HG03565 (cell line): ENCODE data around the gene FOS.
"Not testable (repeated sequence)": the region's sequence is repeated elsewhere in the genome, so short reads cannot be mapped to it uniquely, and the experiment has no call there.

Experiments used
- ATAC-seq: cut with Tn5 transposase; IDR thresholded peaks from one replicate; pipeline ENCODE4 v1.9.1; 2021; ENCODE audit warnings: mild to moderate bottlenecking, moderate library complexity; ENCODE audit not compliant: unreplicated experiment

FOS gene

DNA sequence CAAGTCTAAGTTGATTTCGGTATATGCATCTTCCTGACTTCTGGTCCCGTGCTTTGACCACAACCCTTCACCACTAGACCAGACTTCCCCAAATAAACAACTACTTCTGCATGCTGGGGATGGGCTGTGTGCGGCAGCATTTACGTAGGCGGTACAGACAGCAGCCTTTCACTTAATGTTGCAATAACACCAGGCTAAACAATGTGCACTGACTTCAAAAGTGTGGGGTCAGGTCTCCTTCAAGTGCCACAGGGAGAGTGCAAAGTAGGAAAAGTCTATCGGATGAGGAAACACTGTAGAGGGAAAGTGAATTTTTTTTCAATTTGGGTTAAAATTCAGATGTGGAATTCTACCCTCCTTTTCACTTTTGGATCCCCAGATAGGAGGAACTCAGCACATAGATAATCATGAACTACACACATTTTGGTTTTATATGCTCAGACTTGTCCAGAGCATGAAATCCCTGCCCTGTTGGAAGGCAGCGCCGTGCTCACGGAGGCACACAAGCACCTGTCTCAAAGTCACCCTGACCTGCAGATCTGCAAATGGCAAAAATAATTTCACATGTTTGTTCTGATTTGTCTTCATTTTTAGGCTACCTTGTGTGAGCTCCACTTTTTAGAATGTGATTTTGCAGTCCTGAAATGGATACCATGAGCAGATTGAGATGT lies 3.6 kb upstream of the FOS start:
- ATAC-seq: no peak

DNA sequence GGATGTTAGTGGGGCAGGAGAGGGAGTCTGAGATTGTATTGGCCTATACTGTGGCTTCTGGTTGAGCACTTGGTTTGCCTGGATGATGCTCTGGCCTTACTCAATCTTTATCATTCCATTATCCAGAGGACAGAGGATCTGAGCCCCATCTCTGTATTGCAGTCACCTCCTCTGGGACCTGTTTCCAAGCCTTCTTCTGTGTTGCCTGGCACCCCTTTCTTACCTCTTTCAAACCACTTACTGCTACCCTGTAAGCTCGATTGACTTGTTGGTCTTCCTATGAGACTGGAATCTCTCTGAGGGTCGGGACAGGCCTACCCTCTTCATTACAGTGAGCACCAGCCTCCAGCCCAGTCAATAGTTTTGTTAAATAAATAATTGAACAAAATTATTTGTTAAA lies 3.0 kb upstream of the FOS start:
- ATAC-seq: no peak

DNA sequence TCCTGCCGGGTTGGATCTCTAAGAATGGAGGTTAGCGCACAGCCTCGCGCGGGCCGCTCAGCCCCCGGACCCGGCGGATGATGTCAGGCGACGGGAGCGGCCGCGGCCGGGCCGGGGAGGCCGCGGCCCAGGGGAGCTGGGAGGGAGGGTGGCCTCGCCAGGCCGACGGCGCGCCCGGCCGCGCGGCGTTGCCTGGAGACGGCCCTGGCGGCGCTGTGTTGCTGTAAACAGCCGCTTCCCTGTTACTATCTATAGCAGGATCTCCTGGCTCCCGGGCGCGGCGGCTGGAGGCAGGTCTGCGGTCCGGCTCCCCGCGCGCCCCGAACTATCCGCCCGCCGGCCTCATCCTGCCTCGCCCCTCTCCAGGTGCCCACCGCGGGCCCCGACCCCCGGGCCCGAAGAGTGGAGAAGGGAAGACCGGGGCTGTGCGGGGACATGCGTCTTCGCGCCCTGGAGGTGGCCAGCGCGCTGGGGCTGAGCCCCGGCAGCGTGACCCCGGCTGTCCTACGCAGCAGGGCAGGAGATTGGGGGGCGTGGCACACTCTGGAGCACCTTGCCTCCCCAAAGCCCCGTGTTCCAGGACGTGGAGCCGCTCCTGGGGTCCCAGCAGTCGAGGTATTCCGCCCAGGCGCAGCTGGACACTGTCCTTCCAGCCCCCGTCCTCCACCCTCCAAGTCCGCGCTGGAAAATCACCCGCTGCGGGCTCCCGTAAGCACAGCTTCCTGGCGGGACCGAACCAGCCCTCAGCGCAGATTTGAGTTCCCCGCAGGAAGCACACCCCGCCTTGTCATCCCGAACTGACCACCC lies 1.4 kb upstream of the FOS start:
- no peak for ATAC-seq

DNA sequence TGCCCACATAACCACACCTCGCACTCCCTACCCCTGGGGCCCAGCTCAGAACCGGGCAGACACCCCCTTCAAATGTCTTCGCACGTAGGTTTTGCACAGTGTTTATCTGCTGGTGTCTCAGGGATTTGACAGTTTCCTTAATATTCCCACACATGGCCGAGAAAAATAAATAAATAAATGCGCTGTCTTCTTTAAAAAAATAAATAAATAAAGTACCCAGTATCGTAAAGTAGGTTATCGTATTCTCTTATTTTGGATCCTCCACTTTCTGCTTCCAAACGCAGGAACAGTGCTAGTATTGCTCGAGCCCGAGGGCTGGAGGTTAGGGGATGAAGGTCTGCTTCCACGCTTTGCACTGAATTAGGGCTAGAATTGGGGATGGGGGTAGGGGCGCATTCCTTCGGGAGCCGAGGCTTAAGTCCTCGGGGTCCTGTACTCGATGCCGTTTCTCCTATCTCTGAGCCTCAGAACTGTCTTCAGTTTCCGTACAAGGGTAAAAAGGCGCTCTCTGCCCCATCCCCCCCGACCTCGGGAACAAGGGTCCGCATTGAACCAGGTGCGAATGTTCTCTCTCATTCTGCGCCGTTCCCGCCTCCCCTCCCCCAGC lies 710 bp upstream of the FOS start:
- ATAC-seq: no peak

DNA sequence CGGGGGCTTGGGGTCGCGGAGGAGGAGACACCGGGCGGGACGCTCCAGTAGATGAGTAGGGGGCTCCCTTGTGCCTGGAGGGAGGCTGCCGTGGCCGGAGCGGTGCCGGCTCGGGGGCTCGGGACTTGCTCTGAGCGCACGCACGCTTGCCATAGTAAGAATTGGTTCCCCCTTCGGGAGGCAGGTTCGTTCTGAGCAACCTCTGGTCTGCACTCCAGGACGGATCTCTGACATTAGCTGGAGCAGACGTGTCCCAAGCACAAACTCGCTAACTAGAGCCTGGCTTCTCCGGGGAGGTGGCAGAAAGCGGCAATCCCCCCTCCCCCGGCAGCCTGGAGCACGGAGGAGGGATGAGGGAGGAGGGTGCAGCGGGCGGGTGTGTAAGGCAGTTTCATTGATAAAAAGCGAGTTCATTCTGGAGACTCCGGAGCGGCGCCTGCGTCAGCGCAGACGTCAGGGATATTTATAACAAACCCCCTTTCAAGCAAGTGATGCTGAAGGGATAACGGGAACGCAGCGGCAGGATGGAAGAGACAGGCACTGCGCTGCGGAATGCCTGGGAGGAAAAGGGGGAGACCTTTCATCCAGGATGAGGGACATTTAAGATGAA lies 630 bp downstream of the FOS start:
- ATAC-seq: no peak

DNA sequence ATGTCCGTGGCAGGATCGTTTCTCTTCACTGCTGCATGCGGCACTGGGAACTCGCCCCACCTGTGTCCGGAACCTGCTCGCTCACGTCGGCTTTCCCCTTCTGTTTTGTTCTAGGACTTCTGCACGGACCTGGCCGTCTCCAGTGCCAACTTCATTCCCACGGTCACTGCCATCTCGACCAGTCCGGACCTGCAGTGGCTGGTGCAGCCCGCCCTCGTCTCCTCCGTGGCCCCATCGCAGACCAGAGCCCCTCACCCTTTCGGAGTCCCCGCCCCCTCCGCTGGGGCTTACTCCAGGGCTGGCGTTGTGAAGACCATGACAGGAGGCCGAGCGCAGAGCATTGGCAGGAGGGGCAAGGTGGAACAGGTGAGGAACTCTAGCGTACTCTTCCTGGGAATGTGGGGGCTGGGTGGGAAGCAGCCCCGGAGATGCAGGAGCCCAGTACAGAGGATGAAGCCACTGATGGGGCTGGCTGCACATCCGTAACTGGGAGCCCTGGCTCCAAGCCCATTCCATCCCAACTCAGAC lies 1.2 kb downstream of the FOS start:
- ATAC-seq: no peak

DNA sequence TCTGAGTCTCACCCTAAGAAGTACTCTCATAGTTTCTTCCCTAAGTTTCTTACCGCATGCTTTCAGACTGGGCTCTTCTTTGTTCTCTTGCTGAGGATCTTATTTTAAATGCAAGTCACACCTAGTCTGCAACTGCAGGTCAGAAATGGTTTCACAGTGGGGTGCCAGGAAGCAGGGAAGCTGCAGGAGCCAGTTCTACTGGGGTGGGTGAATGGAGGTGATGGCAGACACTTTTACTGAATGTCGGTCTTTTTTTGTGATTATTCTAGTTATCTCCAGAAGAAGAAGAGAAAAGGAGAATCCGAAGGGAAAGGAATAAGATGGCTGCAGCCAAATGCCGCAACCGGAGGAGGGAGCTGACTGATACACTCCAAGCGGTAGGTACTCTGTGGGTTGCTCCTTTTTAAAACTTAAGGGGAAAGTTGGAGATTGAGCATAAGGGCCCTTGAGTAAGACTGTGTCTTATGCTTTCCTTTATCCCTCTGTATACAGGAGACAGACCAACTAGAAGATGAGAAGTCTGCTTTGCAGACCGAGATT lies 1.7 kb downstream of the FOS start:
- ATAC-seq: no peak

DNA sequence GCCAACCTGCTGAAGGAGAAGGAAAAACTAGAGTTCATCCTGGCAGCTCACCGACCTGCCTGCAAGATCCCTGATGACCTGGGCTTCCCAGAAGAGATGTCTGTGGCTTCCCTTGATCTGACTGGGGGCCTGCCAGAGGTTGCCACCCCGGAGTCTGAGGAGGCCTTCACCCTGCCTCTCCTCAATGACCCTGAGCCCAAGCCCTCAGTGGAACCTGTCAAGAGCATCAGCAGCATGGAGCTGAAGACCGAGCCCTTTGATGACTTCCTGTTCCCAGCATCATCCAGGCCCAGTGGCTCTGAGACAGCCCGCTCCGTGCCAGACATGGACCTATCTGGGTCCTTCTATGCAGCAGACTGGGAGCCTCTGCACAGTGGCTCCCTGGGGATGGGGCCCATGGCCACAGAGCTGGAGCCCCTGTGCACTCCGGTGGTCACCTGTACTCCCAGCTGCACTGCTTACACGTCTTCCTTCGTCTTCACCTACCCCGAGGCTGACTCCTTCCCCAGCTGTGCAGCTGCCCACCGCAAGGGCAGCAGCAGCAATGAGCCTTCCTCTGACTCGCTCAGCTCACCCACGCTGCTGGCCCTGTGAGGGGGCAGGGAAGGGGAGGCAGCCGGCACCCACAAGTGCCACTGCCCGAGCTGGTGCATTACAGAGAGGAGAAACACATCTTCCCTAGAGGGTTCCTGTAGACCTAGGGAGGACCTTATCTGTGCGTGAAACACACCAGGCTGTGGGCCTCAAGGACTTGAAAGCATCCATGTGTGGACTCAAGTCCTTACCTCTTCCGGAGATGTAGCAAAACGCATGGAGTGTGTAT lies 2.4 kb downstream of the FOS start:
- ATAC-seq: no peak

DNA sequence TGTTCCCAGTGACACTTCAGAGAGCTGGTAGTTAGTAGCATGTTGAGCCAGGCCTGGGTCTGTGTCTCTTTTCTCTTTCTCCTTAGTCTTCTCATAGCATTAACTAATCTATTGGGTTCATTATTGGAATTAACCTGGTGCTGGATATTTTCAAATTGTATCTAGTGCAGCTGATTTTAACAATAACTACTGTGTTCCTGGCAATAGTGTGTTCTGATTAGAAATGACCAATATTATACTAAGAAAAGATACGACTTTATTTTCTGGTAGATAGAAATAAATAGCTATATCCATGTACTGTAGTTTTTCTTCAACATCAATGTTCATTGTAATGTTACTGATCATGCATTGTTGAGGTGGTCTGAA lies 3.0 kb downstream of the FOS start:
- no peak for ATAC-seq

DNA sequence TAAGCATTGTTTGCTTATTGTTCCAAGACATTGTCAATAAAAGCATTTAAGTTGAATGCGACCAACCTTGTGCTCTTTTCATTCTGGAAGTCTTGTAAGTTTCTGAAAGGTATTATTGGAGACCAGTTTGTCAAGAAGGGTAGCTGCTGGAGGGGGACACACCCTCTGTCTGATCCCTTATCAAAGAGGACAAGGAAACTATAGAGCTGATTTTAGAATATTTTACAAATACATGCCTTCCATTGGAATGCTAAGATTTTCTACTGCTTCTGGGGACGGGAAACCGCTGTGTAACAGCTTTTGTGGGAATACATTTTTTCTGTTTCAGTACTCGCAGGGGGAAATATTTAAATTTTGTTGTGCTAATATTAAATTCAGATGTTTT lies 3.5 kb downstream of the FOS start:
- no peak for ATAC-seq

DNA sequence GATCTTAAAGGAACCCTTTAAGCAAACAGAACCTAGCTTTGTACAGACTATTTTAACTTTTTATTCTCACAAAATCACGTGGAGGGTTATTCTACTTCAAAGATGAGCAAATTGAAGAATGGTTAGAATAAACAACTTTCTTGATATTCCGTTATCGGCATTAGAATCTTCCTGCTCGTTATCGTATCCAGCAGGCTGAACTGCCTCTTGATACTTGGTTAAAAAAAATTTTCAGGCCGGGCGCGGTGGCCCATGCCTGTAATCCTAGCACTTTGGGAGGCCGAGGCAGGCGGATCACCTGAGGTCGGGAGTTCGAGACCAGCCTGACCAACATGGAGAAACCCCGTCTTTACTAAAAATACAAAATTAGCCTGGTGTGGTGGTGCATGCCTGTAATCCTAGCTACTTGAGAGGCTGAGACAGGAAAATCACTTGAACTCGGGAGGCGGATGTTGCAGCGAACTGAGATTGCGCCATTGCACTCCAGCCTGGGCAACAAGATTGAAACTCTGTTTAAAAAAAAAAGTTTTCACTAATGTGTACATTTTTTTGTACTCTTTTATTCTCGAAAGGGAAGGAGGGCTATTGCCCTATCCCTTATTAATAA lies 4.0 kb downstream of the FOS start:
- ATAC-seq: not testable (repeated sequence)

DNA sequence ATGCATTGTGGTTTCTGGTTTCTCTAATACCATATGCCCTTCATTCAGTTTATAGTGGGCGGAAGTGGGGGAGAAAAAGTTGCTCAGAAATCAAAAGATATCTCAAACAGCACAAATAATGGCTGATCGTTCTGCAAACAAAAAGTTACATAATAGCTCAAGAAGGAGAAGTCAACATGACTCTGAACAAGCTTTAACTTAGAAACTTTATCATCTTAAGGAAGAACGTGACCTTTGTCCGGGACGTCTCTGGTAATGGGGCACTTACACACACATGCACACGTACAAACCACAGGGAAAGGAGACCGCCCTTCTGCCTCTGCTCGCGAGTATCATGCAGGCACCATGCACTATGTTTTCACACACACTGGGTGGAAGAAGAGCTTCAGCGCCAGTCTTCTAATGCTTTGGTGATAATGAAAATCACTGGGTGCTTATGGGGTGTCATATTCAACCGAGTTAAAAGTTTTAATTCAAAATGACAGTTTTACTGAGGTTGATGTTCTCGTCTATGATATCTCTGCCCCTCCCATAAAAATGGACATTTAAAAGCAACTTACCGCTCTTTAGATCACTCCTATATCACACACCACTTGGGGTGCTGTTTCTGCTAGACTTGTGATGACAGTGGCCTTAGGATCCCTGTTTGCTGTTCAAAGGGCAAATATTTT lies 4.7 kb downstream of the FOS start:
- ATAC-seq: no peak

DNA sequence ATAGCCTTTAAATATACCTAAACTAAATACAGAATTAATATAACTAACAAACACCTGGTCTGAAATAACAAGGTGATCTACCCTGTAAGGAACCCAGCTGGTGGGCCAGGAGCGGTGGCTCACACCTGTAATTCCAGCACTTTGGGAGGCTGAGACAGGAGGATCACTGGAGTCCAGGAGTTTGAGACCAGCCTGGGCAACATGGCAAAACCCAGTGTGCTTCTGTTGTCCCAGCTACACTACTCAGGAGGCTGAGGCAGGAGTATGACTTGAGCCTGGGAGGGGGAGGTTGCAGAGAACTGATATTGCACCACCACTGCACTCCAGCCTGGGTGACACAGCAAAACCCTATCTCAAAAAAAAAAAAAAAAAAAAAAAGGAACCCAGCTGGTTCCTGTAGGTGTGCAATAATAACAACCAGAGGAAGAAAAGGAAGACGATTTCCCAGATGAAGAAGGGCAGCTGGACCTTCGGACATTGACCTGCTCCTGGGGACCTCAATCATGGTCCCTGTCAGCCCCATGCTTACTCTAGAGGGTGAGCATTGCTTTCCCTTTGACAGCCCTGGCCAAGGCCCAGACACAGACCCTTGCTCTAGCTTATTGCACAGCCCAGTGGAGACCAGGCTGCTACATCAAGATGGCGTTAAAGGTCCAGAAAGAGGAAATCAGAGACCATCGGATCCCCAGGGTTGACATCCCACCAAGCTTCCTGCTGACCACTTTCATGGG lies 5.4 kb downstream of the FOS start:
- ATAC-seq: no peak

DNA sequence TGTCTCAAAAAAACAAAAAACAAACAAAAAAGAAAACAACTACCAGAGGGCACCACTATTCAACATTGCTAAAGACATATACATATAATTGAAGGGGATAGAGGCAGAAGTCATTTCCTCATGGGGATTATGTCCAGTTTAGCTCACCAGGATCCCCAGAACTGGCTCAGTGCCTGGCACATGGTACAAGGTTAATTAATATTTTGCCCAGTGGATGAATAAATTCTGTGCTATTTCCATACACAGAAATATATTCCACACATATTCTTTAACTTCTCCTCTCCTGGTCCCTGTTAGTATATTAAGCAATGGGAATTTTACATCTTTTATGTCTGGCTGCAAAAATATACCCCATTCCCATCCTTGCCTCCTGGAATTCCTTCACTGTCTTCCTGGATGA lies 6.7 kb downstream of the FOS start:
- ATAC-seq: no peak

DNA sequence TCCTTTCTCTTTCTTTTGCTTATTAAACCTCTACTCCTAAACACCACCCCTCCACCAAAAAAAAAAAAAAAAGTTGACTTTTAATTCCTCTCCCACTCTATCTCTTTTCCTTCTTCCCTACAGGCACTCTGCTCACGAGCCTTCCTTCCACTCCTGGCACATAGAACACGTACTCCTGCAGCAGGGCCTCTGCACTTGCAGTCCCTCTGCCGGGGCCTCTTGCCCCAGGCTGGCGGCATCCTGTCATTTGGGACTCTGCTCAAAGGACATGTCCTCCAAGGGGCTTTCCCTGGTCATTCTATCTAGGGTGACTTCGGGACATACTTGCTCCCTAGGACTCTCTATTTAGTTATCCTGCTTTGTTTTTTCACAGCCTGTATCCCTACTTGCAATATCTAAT lies 7.7 kb downstream of the FOS start:
- no peak for ATAC-seq

DNA sequence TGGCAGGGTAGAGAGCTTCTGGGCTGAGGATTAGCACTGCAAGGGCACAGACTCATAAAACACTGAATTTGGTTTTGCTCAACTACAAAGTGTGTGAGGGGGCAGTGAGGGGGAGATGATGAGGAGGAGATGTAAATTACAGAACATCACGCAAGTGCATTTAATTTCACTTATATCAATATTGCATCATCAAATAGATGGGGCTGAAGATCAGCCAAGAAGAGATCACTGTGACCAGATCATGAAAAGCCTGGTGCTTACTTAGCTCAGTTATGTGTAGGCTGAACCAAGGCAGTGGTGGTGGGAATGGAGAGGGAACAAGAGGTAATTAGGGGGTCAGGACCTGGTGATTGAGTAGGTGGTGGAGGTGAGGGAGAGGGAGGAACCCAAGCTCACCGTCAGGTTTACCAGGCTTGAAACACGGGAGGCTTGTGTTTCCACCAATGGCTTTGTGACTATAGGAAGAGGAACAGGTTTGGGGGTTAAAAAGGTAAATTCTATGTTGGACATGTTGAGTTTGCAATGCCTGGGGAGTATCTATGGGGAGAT lies 11.3 kb downstream of the FOS start:
- ATAC-seq: no peak

DNA sequence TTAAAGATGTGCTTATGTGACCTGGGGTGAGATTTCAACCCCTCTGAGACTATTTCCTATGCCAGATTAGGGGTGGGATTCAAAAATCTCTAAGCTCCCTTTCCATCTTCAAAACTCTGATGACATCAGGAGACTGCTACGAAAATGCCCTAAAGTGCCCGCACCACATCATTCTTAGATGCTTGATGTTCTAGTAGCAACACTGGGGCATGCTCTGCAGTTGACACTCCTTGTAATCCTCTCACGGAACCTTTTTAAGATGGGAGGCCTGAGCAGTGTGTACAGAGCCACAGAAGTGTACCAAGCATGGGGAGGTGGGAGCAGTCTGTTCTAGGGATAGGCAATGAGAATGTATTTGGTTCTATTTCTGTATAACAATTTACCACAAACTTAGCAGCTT lies 12.2 kb downstream of the FOS start:
- ATAC-seq: no peak

DNA sequence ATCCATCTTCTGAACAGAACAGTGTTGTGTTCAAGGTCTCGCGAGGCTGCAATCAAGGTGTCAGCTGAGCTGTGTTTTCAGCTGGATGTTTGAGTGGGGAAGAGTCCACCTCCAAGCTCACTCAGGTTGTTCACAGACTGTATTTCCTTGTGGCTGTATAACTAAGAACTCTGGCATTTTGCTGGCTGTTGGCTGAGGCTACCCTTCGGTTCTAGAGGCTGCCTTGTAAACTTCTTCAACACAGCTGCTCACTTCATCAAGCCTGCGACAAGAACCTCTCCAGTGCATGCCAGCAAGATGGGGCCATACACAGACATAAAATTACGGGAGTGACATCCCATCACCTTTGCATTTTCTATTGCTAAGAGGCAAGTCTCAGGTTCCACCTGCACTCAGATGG lies 12.7 kb downstream of the FOS start:
- no peak for ATAC-seq

DNA sequence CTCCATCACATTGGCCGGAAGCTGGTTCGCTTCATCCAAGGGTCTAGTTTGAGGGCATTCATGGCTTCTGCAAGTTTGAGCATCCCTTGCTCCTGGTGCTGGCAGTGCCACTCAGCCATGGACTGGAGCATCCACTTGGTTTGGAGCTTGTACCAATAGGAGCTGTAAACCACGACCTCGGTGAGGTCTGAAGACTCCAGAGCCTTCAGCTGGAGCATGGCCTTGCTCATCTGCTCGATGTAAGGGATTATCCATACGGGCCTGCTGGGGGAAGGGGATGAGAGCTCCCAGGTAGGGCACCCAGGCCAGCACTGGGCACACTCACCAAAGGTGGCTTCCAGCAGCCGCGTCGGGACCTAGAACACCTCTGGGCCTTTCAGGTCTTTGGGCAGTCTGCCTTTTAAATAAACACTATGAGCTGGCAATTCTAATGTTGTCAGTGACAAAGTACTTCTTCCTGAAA lies 13.5 kb downstream of the FOS start:
- no peak for ATAC-seq
